ENCODE measurements around the gene TXNRD1.
"Not testable (repeated sequence)": the region's sequence is repeated elsewhere in the genome, so short reads cannot be mapped to it uniquely, and the experiment has no call there.

Gene TXNRD1

GRCh38 chr12:104328278-104328677 lies 112.7 kb downstream of the TXNRD1 start:
- DNase-seq (ENCODE audit: low spot score): not testable (repeated sequence)

GRCh38 chr12:104328790-104329189 lies 113.2 kb downstream of the TXNRD1 start:
- no peak for DNase-seq (ENCODE audit: low spot score)

- DNase-seq (ENCODE audit: low spot score): no peak
Observed at GRCh38 chr12:104329707-104330532, 114.3 kb downstream of the TXNRD1 start.

DNA sequence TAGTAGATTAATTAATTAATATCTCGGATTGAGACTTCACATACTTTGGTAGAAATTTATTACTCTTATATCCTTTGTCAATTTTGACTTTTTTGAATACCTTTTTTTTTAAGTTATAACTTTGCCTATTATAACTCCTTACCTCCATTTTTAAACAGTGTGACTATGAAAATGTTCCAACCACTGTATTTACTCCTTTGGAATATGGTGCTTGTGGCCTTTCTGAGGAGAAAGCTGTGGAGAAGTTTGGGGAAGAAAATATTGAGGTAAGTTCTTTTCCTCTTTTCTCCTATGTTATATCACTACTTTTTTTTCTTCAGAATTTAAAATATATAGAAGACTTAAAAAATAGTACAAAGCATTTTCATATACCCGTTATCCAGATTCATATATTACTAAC lies 115.8 kb downstream of the TXNRD1 start:
- DNase-seq (ENCODE audit: low spot score): no peak

DNA sequence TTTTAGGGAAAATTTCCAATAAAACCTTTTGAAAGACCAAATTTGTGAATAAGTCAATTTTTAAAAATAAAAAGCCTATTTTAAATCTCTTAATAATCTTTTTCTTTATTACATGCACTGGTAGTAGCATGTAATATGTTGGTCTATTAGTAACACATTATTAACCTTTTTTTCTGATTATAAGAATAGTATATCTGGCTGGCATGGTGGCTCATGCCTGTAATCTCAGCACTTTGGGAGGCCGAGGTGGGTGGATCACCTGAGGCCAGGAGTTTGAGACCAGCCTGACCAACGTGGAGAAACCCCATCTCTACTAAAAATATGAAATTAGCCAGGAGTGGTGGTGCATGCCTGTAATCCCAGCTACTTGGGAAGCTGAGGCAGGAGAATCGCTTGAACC lies 116.7 kb downstream of the TXNRD1 start:
- not testable (repeated sequence) for DNase-seq (ENCODE audit: low spot score)

GRCh38 chr12:104333692-104334255 lies 118.2 kb downstream of the TXNRD1 start:
- no peak for DNase-seq (ENCODE audit: low spot score)

DNA sequence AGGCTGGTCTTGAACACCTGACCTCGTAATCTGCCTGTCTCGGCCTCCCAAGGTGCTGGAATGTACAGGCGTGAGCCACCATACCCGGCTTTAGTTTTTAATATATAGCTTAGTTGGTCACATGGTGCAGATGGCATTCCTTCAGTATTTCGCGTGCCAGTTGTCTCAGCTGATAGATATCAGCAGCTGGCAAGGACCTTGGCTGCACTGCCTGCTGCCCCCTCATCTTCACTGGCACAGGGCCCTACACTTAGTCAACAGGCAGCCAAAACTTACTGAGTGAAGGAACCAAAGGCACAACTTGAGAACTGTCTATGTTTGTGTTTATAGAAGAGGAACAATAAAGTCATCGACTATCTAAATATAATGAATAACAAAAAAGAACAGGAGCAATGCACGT lies 119.0 kb downstream of the TXNRD1 start:
- DNase-seq (ENCODE audit: low spot score): no peak

GRCh38 chr12:104336115-104336514 lies 120.5 kb downstream of the TXNRD1 start:
- DNase-seq (ENCODE audit: low spot score): no peak

GRCh38 chr12:104337030-104337558 lies 121.5 kb downstream of the TXNRD1 start:
- no peak for DNase-seq (ENCODE audit: low spot score)

DNA sequence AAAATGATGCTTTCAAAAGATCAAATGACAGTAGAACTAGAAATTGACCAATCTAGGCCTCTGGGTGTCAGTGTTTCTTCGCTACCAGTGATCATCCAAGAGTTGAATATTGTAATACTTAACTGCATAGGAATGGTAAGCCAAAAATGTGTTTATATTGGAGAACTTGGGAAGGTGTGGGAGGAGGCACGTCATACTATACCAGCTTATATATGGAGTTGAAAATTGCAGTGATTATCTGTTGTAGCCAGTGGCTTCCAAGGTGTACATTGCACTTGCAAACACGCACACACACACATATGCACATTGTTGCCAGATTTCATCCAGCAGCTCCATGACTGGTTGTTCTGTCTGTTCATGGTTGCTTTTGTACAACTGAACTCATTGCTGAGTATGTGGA lies 124.1 kb downstream of the TXNRD1 start:
- no peak for DNase-seq (ENCODE audit: low spot score)

DNA sequence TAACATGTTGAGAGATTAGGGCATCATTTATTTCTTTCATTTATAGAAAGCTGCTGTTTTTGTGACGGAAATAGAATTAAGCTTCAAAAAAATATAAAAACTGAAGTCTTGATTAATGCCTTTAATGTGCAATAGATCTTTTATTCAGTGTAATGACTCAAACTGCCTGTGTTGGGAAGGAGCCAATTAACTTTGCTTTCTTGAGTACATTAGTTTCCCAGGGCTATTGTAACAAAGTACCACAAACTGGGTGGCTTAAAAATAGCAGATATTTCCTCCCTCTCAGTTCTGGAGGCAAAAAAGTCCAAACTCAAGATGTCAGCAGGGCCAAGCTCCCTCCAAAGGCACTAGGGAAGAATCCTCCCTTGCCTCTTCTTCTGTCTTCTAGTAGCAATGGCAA lies 124.6 kb downstream of the TXNRD1 start:
- DNase-seq (ENCODE audit: low spot score): no peak

- DNase-seq (ENCODE audit: low spot score): no peak
Observed at GRCh38 chr12:104340925-104341611, 125.5 kb downstream of the TXNRD1 start.

GRCh38 chr12:104342147-104342546 lies 126.6 kb downstream of the TXNRD1 start:
- DNase-seq (ENCODE audit: low spot score): no peak

DNA sequence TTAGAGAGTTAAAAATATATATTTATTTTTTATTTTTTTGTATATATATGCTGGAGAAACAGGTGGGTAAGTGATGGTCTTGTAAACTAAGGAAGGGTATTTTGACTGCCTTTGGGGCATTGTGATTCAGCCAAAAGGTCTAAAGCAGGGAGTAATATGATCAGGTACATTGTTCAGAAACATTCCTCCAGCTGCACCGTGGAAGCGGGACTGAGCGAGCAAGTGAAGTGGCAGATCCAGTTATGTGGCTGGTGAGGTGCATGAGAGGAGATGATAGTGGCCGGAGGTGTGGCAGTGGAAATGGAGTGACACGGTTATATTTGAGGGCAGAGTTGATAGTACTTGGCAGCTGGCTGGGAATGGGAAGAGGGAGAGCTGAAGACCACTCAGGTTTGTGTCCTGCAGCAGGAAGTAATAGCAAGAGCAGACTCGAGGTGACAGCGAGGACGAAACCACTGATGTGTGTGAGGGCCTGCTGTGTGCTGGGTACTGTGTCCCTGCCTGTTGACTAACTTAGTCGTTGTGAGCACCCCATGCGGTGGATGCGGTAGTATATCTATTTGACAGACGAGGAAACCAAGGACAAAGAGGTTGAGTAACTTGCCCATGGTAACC lies 127.2 kb downstream of the TXNRD1 start:
- DNase-seq (ENCODE audit: low spot score): no peak

GRCh38 chr12:104344682-104345081 lies 129.1 kb downstream of the TXNRD1 start:
- DNase-seq (ENCODE audit: low spot score): no peak

DNA sequence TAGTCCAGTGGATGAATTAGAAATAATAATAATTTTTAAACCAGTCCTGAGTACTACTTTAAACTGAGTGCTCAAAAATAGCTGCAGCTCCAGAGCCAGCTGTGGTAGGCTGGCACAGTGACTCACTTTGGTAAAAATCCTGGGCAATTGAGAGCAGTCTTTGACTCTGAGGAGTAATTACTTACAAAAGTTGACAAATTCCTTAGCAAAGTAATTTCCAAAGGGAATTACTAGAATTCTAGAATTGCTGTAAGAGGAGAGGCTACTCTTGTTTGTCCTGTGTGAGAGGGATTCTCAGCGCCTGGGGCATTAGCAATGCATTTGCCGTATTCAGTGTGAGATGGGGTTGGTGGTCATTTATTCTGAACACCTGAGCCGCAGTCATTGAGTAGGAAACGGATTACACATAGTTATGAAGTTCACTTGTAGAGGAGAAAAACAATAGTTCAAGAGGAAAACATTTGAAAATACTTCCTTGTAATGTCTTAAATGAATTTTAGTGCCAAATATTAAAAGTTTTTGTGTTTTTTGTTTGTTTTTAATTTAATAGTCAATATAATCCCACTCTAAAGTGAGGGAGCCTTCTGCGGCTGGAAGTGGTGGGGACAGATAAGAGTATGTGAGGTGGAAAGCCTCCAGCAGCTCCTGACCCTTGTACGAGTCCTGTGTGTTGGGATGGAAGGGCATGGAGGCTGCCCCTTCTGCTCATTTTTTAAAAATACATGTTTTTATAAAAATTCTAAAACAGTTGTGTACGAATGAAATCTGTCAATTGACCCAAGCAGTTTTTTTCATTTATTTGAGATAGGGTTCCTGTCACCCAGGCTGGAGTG lies 129.9 kb downstream of the TXNRD1 start:
- DNase-seq (ENCODE audit: low spot score): no peak

DNA sequence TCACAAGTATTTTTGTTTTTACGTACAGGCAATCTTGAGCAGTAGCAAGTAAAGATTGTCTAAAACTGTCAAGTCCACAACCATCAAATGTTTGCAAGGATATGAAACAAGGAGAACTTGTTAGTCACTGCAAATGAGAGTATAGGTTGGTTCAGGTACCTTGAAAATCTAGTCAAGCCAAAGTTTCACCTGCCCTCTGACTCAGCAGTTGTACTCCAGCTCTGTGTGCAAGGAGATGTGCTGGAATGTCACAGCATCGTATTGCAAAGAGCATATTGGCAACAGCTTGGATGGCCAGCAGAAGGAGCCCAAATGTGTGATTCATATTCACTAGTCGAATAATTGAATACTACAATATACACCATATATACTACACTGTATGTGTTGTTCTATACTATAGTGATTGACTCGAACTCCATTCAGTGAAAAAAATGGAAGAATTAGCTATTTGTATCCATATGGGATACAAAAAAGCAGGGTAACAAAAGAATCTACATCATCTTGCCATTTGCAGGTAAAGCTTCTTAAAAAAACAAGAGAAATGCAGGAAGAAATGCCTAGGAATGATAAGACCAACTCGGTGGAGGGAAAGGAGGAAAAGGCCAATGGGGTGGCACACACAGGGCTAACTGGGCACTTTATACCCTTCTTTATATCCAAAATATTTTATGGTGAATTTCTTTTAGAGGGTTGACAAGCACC lies 131.9 kb downstream of the TXNRD1 start:
- no peak for DNase-seq (ENCODE audit: low spot score)

- no peak for DNase-seq (ENCODE audit: low spot score)
Observed at GRCh38 chr12:104348283-104348993, 132.9 kb downstream of the TXNRD1 start.

GRCh38 chr12:104348994-104349494 lies 133.5 kb downstream of the TXNRD1 start:
- no peak for DNase-seq (ENCODE audit: low spot score)
